K562 (cell line): ENCODE measurements around the gene TACR2. TPM values are rescaled to one million over a fixed set of nuclear protein-coding genes. Genes with fewer than 3 reads are reported as not detected.

ENCODE experiments used
- ATAC-seq: fragments of 200-7000 bp; cut with Tn5 transposase; 3 replicates; pipeline ENCODE4 v1.9.1; 2020; ENCODE audit warnings: moderate library complexity
- BruUV-seq: library from RNA; stranded (reverse); fragments of 400-500 nt; replicated peaks from 2 replicates; lab custom pipeline; 2021; lab: Mats Ljungman, UMichigan
- CTCF ChIA-PET: fragments of 300-600 bp; formaldehyde crosslinking; extraction: SDS; loops from one replicate; lab custom pipeline; 2021; ENCODE audit warnings: low intra/inter-chr PET ratio; lab: Yijun Ruan, JAX
- POLR2A ChIA-PET: fragments of 300-600, 350-650 bp; sonication (Branson Sonifier 250); formaldehyde crosslinking; extraction: SDS; loops from one replicate; lab custom pipeline; 2021; ENCODE audit warnings: antibody characterized with exemption, inconsistent platforms; lab: Yijun Ruan, JAX
- DNase-seq, 4 experiments: peaks; one replicate each; pipeline versions ENCODE4 v3.0.0 to v3.0.0-alpha.2; 2011 to 2018; ENCODE audit warnings: low spot score in 3 of 4, mixed read lengths in 3 of 4; ENCODE audit errors: extremely low read depth in 1 of 4
- FAIRE-seq: peaks from 2 replicates; lab custom pipeline; 2011; peaks lifted over from hg19 to GRCh38; lab: Jason Lieb, UNC
- H2AFZ ChIP-seq: 2 replicates; pipeline ENCODE4 v1.6.0; 2011; ENCODE audit warnings: low read depth, low read length, control low read depth, inconsistent platforms
- H3K27ac ChIP-seq: fragments of 200-600 bp; 3 replicates; pipeline ENCODE4 v1.8.0; 2011; ENCODE audit warnings: low read depth, mild to moderate bottlenecking, control low read depth, inconsistent platforms, low read length, moderate library complexity, mixed read lengths; ENCODE audit errors: extremely low read depth
- H3K27me3 ChIP-seq, 2 experiments: fragments of 300-600 bp in 1 of 2; 2 replicates in 1 of 2; 3 replicates in 1 of 2; pipeline versions ENCODE4 v1.6.0 to v1.8.0; 2011; ENCODE audit warnings: inconsistent platforms in 2 of 2, low read length in 2 of 2, mild to moderate bottlenecking in 1 of 2, mixed read lengths in 1 of 2, moderate library complexity in 1 of 2; ENCODE audit not compliant: control insufficient read depth in 2 of 2, insufficient read depth in 2 of 2
- H3K36me3 ChIP-seq: fragments of 300-600 bp; 3 replicates; pipeline ENCODE4 v1.8.0; 2011; ENCODE audit warnings: mild to moderate bottlenecking, low read length, inconsistent platforms; ENCODE audit not compliant: control insufficient read depth, insufficient read depth
- H3K4me1 ChIP-seq, 2 experiments: fragments of 200-600 bp in 1 of 2; replicated peaks in 1 of 2; 2 replicates in 1 of 2; 3 replicates in 1 of 2; pipeline versions ENCODE4 v1.5.1 to v1.8.0; 2011; ENCODE audit warnings: inconsistent platforms in 2 of 2, low read length in 2 of 2, mild to moderate bottlenecking in 1 of 2, mixed read lengths in 1 of 2, moderate library complexity in 1 of 2; ENCODE audit not compliant: control insufficient read depth in 2 of 2, insufficient read depth in 2 of 2
- H3K4me2 ChIP-seq: 2 replicates; pipeline ENCODE4 v1.6.1; 2011; ENCODE audit warnings: low read length, control low read depth, inconsistent platforms, mixed read lengths; ENCODE audit not compliant: insufficient read depth
- H3K4me3 ChIP-seq: fragments of 200-600 bp; sonication (generic), shearing (Covaris generic); 2 replicates; pipeline ENCODE4 v1.5.1; 2016; ENCODE audit warnings: control low read depth, inconsistent platforms
- H3K79me2 ChIP-seq: fragments of 200-600 bp; 3 replicates; pipeline ENCODE4 v1.8.0; 2011; ENCODE audit warnings: low read length, inconsistent platforms; ENCODE audit not compliant: control insufficient read depth, insufficient read depth
- H3K9ac ChIP-seq, 2 experiments: 2 replicates each; pipeline versions ENCODE4 v1.6.0 to v1.6.1; 2011; ENCODE audit warnings: low read depth in 2 of 2, low read length in 2 of 2, control low read depth in 1 of 2, inconsistent platforms in 1 of 2, mild to moderate bottlenecking in 1 of 2, mixed read lengths in 1 of 2; ENCODE audit not compliant: insufficient read depth in 1 of 2
- H3K9me1 ChIP-seq: one replicate; pipeline ENCODE4 v1.6.0; 2011; ENCODE audit warnings: inconsistent platforms, mild to moderate bottlenecking, low read length, moderate library complexity; ENCODE audit not compliant: control insufficient read depth, insufficient read depth
- H3K9me3 ChIP-seq: replicated peaks from 2 replicates; pipeline ENCODE4 v1.5.1; 2011; ENCODE audit warnings: low read depth, low read length, inconsistent platforms; ENCODE audit not compliant: control insufficient read depth, insufficient read depth
- H4K20me1 ChIP-seq: replicated peaks from 2 replicates; pipeline ENCODE4 v1.6.1; 2011; ENCODE audit warnings: low read length, inconsistent platforms, mixed read lengths; ENCODE audit not compliant: control insufficient read depth, insufficient read depth
- MYNN ChIP-seq, 2 experiments: sonication (generic); formaldehyde crosslinking in 1 of 2; IDR thresholded peaks; 2 replicates each; pipeline versions ENCODE4 v1.5.0 to v1.6.1; 2016 to 2020; ENCODE audit warnings: antibody characterized with exemption in 1 of 2, missing genetic modification reagents in 1 of 2
- POLR2G ChIP-seq: fragments of 200-400 bp; formaldehyde crosslinking; IDR thresholded peaks from 2 replicates; pipeline ENCODE4 v1.6.1; 2017; ENCODE audit warnings: low read depth, mild to moderate bottlenecking, antibody characterized with exemption, low read length, moderate library complexity
- ZNF253 ChIP-seq: fragments of 250-450 bp; sonication (Bioruptor Pico); conservative IDR thresholded peaks from 2 replicates; pipeline ENCODE4 v1.6.1; 2021; ENCODE audit warnings: mild to moderate bottlenecking
- WGBS: fragments of 100-300 bp; shearing (Covaris generic); methylation state at CpG from one replicate; pipeline ENCODE4 v1.1.6; 2016; ENCODE audit warnings: low coverage, mixed read lengths; ENCODE audit not compliant: insufficient coverage; ENCODE audit errors: missing lambda C conversion rate; 5-methylcytosine and 5-hydroxymethylcytosine counted together
- in situ Hi-C: fragments of 300-500 bp; cut with MboI; formaldehyde crosslinking; loops from 4 replicates; pipeline ENCODE4 v1.15.0; 2018; ENCODE audit warnings: inconsistent platforms, mixed read lengths
- intact Hi-C: fragments of 100-400 bp; cut with micrococcal nuclease; formaldehyde crosslinking; loops from 2 replicates; pipeline ENCODE4 v1.14.2; 2022
- polyA plus RNA-seq, 8 experiments: library from polyadenylated mRNA; depleted of rRNA in 4 of 8; stranded (reverse) in 5 of 8; unstranded in 3 of 8; fragments of >200 nt; fragmentation: Nextera tagmentation in 2 of 8; fragmentation: Illumina TruSeq in 1 of 8; extraction: Ambion mirVana in 2 of 8; extraction: Trizol in 1 of 8; gene quantifications; 2 replicates each; pipeline versions ENCODE4 v1.2.1 to v1.2.3, GENCODE V29; 2011 to 2014; ENCODE audit warnings: inconsistent platforms in 1 of 8, missing spikeins in 1 of 8
- total RNA-seq, 7 experiments: library from RNA; depleted of rRNA in 6 of 7; stranded (reverse); fragments of >200 nt in 6 of 7; fragmentation: Illumina TruSeq in 2 of 7; extraction: Trizol in 2 of 7; gene quantifications; 2 replicates each; pipeline versions ENCODE4 v1.2.1 to v1.2.3, GENCODE V29; 2011 to 2021; ENCODE audit warnings: low replicate concordance in 1 of 7

Gene TACR2
- total and polyA plus RNA-seq, 9 of the 15 experiments (the other 6 are each of a cell fraction or from before 2014, with no cell fraction given), result not detected

- Histone ChIP-seq H3K4me2 (no peak overlapping the region), H3K9me3 (no peaks in the 10 kb centered on the region), H3K27me3 (no peaks in the 10 kb centered on the region), H3K9ac (peak overlapping the region in 1 of 2 experiments; percentile 57; a peak in 2 of 4 replicates), H3K27ac (no peak overlapping the region), H3K36me3 (peaks cover 24% of the 10 kb centered on the region; the same call in 2 of the 3 replicates), H3K4me3 (no peak overlapping the region), H3K9me1 (peaks cover 2% of the 10 kb centered on the region), H3K79me2 (no peaks in the 10 kb centered on the region), H2AFZ (no peak overlapping the region), H3K4me1 (peaks cover 24 to 25% of the 10 kb centered on the region in 2 experiments), H4K20me1 (0 out of 2 replicates have a peak, but pooled peaks cover 4% of the 10 kb centered on the region)
- intact Hi-C loops, result no loop called here
- WGBS, result 64% methylated on average over 6 of the region's 6 CpGs
- in situ Hi-C loops, result no loop called here
- no peak for ATAC-seq
- POLR2A ChIA-PET, result interaction anchor here (0.7 to 1.7 kb wide), 6 partner anchors 9 to 193 kb away, joined by 3 to 7 read pairs (median 3); no protein-coding TSS in a partner anchor
- TF ChIP-seq POLR2G (peak; percentile 53), MYNN (IDR thresholded peaks at IDR 0.05) (peak; percentile 30; the same call in 1 of the 2 replicates), MYNN (CRISPR knock-in tag; IDR thresholded peaks at IDR 0.05) (no peak), ZNF253 (no peak)
- no peak for DNase-seq
- BruUV-seq, result no TSS peak
- CTCF ChIA-PET, result interaction anchor here (1.2 to 3.3 kb wide), 3 partner anchors 101 to 232 kb away, joined by 4 to 37 read pairs (median 5); no protein-coding TSS in a partner anchor
- no peak for FAIRE-seq
Observed at GRCh38 chr10:69406816-69407580, 9.7 kb downstream of the TACR2 start.
